SU-DHL-6 (cell line): ENCODE data around the gene TIMP2.
A peak's percentile ranks its signal among the peaks of the same experiment; 100 is the strongest.

Source experiments
- H2AFZ ChIP-seq: fragments of 200-600 bp; sonication (generic); 2 replicates; pipeline ENCODE4 v1.6.1; 2014; ENCODE audit warnings: low read depth, mild to moderate bottlenecking, moderate library complexity, mixed read lengths, antibody characterized with exemption, low read length; ENCODE audit not compliant: severe bottlenecking
- H3F3A ChIP-seq: fragments of 200-600 bp; shearing (Covaris generic); 2 replicates; pipeline ENCODE4 v1.6.0; 2016; ENCODE audit warnings: antibody characterized with exemption, mild to moderate bottlenecking; ENCODE audit not compliant: insufficient read depth
- H3K27ac ChIP-seq: fragments of 200-600 bp; sonication (generic); 2 replicates; pipeline ENCODE4 v1.5.1; 2016; ENCODE audit warnings: low read depth, mild to moderate bottlenecking, low read length, moderate library complexity, mixed read lengths
- H3K27me3 ChIP-seq: fragments of 200-600 bp; sonication (generic), shearing (Covaris generic); 2 replicates; pipeline ENCODE4 v1.6.0; 2014; ENCODE audit warnings: mild to moderate bottlenecking, low read length
- H3K36me3 ChIP-seq: fragments of 200-600 bp; sonication (generic); 2 replicates; pipeline ENCODE4 v1.6.1; 2014; ENCODE audit warnings: mild to moderate bottlenecking, low read length, mixed read lengths
- H3K4me2 ChIP-seq: fragments of 300-600, 200-600 bp; shearing (Covaris generic), sonication (generic); 2 replicates; pipeline ENCODE4 v1.6.0; 2014; ENCODE audit warnings: low read length, low read depth, mild to moderate bottlenecking; ENCODE audit not compliant: poor library complexity, severe bottlenecking
- H3K4me3 ChIP-seq: fragments of 200-600 bp; sonication (generic); 2 replicates; pipeline ENCODE4 v1.5.1; 2014; ENCODE audit warnings: antibody characterized with exemption, low read length, mild to moderate bottlenecking, mixed read lengths; ENCODE audit not compliant: insufficient read depth, poor library complexity, severe bottlenecking
- H3K79me2 ChIP-seq: fragments of 200-600 bp; sonication (generic); 2 replicates; pipeline ENCODE4 v1.6.1; 2014; ENCODE audit warnings: mild to moderate bottlenecking, low read length, moderate library complexity; ENCODE audit not compliant: insufficient read depth
- H3K9ac ChIP-seq: fragments of 200-600 bp; sonication (generic); 2 replicates; pipeline ENCODE4 v1.7.0; 2014; ENCODE audit warnings: mild to moderate bottlenecking, low read length
- H3K9me2 ChIP-seq: fragments of 200-600 bp; sonication (generic); replicated peaks from 2 replicates; pipeline ENCODE4 v1.6.1; 2014; ENCODE audit warnings: low read length; ENCODE audit not compliant: insufficient read depth
- H3K9me3 ChIP-seq: fragments of 200-600 bp; sonication (generic); 2 replicates; pipeline ENCODE4 v1.6.1; 2014; ENCODE audit warnings: low read length, mixed read lengths; ENCODE audit not compliant: insufficient read depth
- H4K20me1 ChIP-seq: fragments of 200-600 bp; sonication (generic); 2 replicates; pipeline ENCODE4 v1.6.1; 2014; ENCODE audit warnings: low read depth, mild to moderate bottlenecking, antibody characterized with exemption, low read length, moderate library complexity, mixed read lengths
- EZH2phosphoT487 ChIP-seq: fragments of 200-600 bp; sonication (generic), shearing (Covaris generic); conservative IDR thresholded peaks from 2 replicates; pipeline ENCODE4 v1.6.1; 2018; ENCODE audit warnings: mild to moderate bottlenecking, antibody characterized with exemption, low read length, moderate library complexity, mixed read lengths
- TF ChIP-seq, protein P1 (sequence below): fragments of 200-600 bp; sonication (generic); IDR thresholded peaks from one replicate; pipeline ENCODE4 v1.5.1; 2017; ENCODE audit warnings: antibody characterized with exemption, mild to moderate bottlenecking, low read length, moderate library complexity; ENCODE audit not compliant: insufficient read depth, poor library complexity, severe bottlenecking

TIMP2 gene

DNA sequence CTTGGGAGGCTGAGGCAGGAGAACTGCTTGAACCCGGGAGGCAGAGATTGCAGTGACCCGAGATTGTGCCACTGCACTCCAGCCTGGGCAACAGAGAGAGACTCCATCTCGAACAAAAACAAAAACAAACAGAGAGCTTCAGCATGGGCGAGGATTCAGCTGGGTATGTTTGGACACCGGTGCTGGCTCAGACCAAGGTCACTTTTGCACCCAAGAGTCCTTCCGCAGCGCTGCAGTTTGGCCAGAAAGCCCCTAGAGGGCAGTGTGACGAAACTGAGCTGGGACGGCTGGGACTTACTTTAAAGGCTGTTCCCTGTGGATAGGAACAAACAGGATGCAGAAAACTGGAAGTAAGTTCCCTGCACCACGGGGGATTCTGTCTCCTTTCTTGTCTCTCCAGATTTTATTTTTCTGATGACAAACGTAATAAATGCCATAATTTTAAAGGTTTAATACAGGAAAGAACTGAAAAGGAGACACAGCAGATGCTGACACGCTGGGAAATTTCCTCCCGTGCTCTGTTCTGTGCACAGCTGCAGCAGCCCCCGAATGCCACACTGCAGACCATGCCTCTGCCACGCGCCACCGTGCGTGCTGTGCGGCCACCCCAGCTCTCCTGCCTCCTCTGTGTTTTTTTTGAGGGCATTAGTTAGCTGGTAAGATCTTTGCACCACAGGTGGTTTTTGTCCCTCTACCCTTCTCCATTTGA lies 59.4 kb downstream of the TIMP2 start:
- H2AFZ ChIP-seq = no peak overlapping the region
- H3K4me2 ChIP-seq = no peak overlapping the region
- no peaks in the 10 kb centered on the region for H3K9me3 ChIP-seq
- no peaks in the 10 kb centered on the region for H3K79me2 ChIP-seq
- H3K27ac ChIP-seq = no peak overlapping the region
- no peak overlapping the region for H3K9ac ChIP-seq
- H4K20me1 ChIP-seq = no peaks in the 10 kb centered on the region
- H3K9me2 ChIP-seq = no peaks in the 10 kb centered on the region
- H3K36me3 ChIP-seq = no peaks in the 10 kb centered on the region
- no peak overlapping the region for H3K4me3 ChIP-seq
- TF ChIP-seq, protein P1, sequence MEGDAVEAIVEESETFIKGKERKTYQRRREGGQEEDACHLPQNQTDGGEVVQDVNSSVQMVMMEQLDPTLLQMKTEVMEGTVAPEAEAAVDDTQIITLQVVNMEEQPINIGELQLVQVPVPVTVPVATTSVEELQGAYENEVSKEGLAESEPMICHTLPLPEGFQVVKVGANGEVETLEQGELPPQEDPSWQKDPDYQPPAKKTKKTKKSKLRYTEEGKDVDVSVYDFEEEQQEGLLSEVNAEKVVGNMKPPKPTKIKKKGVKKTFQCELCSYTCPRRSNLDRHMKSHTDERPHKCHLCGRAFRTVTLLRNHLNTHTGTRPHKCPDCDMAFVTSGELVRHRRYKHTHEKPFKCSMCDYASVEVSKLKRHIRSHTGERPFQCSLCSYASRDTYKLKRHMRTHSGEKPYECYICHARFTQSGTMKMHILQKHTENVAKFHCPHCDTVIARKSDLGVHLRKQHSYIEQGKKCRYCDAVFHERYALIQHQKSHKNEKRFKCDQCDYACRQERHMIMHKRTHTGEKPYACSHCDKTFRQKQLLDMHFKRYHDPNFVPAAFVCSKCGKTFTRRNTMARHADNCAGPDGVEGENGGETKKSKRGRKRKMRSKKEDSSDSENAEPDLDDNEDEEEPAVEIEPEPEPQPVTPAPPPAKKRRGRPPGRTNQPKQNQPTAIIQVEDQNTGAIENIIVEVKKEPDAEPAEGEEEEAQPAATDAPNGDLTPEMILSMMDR = peak; percentile 50
- TF ChIP-seq EZH2phosphoT487 = no peak
- no peaks in the 10 kb centered on the region for H3F3A ChIP-seq
- no peaks in the 10 kb centered on the region for H3K27me3 ChIP-seq

DNA sequence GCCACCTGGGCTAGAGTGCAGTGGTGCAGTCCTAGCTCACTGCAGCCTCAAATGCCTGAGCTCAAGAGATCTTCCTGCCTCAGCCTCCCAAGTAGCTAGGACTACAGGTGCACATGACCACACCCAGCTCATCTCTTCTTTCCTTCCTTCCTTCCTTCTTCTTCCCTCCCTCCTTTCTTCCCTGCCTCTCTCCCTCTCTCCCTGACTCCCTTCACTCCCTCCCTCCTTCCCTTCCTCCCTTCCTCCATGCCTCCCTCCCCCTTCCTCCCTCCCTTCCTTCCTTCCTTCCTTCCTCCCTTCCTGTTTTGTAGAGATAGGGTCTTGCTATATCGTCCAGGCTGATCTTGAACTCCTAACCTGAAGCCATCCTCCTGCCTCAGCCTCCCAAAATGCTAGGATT lies 61.1 kb downstream of the TIMP2 start:
- Histone ChIP-seq H4K20me1 (no peaks in the 10 kb centered on the region), H3K27me3 (no peaks in the 10 kb centered on the region), H3F3A (no peaks in the 10 kb centered on the region), H3K4me2 (no peak overlapping the region), H3K4me3 (no peak overlapping the region), H2AFZ (no peak overlapping the region), H3K9ac (no peak overlapping the region), H3K36me3 (no peaks in the 10 kb centered on the region), H3K9me3 (no peaks in the 10 kb centered on the region), H3K27ac (no peak overlapping the region), H3K9me2 (no peaks in the 10 kb centered on the region), H3K79me2 (no peaks in the 10 kb centered on the region)
- TF ChIP-seq EZH2phosphoT487 = no peak
- TF ChIP-seq, protein P1 = no peak

DNA sequence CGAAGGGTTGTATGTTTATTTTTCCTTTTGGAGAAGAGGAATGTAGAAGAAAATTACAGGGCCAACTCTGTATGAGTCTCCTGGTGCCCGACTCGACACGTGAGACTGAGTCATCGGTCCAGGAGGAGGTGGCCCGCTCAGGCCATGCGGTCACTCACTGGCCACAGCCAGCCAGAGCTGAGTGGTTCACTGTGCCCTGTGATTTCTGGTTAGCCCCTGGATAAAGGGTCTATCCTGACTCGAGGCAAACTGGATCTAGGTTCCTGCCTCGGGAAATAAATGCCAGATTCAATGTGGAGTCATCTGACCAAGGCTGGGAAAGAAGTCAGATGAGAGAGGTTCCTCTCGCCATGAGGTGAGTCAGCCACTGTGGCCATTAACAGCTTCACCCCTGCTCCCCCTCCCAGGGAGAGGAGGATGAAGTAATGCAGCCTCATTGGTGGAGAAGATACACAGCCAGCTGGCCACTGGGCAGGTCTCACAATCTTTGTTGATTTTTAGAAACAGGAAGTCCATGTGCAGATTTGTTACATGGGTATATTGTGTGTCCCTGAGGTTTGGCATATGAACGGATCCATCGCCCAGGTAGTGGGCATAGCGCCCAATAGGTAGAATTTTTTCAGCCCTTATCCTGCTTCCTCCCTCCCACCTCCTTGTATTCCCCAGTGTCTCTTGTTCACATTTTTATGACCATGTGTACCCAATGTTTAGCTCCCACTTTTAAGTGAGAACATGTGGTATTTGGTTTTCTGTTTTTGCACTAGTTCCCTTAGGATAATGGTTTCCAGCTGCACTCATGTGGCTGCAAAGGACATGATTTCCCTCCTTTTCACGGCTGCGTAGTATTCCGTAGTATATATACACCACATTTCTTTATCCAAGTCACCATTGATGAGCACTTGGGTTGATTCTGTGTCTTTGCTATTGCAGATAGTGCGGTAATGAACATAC lies 62.8 kb downstream of the TIMP2 start:
- Histone ChIP-seq H3K9me3 (no peaks in the 10 kb centered on the region), H3K79me2 (no peaks in the 10 kb centered on the region), H4K20me1 (no peaks in the 10 kb centered on the region), H3K27ac (no peak overlapping the region), H3K9me2 (no peaks in the 10 kb centered on the region), H3K27me3 (no peaks in the 10 kb centered on the region), H3K4me3 (no peak overlapping the region), H3K36me3 (no peaks in the 10 kb centered on the region), H3F3A (no peaks in the 10 kb centered on the region), H2AFZ (no peak overlapping the region), H3K9ac (no peak overlapping the region), H3K4me2 (no peak overlapping the region)
- no peak for TF ChIP-seq EZH2phosphoT487
- TF ChIP-seq, protein P1 = no peak
